Measurements from ENCODE around the gene NLGN1.

GRCh38 chr3:173395073-173395411 lies 2.5 kb upstream of the NLGN1 start:
- TF ChIP-seq EZH2 (IDR thresholded peaks at IDR 0.05; ENCODE audit: insufficient read depth, poor library complexity, severe bottlenecking) (no peak), EZH2phosphoT487 (IDR thresholded peaks at IDR 0.05; ENCODE audit: insufficient read depth, low read depth) (no peak)

All from GM23248 (cell line).